M059J (cell line): ENCODE measurements around the gene GLTPD2. TPM values are rescaled to one million over a fixed set of nuclear protein-coding genes. Genes with fewer than 3 reads are reported as not detected.
"Not testable (repeated sequence)": the region's sequence is repeated elsewhere in the genome, so short reads cannot be mapped to it uniquely, and the experiment has no call there.

Experiments used
- DNase-seq: peaks from one replicate; pipeline ENCODE4 v3.0.0-alpha.2; 2012; ENCODE audit warnings: low read depth
- total RNA-seq: library from RNA; depleted of rRNA; stranded (reverse); fragments of >200 nt; shearing (Covaris generic); gene quantifications from 2 replicates; pipeline ENCODE4 v1.2.3, GENCODE V29; 2014

GLTPD2 gene
- total RNA-seq, 1 experiment from 2014 or later: not detected

DNA sequence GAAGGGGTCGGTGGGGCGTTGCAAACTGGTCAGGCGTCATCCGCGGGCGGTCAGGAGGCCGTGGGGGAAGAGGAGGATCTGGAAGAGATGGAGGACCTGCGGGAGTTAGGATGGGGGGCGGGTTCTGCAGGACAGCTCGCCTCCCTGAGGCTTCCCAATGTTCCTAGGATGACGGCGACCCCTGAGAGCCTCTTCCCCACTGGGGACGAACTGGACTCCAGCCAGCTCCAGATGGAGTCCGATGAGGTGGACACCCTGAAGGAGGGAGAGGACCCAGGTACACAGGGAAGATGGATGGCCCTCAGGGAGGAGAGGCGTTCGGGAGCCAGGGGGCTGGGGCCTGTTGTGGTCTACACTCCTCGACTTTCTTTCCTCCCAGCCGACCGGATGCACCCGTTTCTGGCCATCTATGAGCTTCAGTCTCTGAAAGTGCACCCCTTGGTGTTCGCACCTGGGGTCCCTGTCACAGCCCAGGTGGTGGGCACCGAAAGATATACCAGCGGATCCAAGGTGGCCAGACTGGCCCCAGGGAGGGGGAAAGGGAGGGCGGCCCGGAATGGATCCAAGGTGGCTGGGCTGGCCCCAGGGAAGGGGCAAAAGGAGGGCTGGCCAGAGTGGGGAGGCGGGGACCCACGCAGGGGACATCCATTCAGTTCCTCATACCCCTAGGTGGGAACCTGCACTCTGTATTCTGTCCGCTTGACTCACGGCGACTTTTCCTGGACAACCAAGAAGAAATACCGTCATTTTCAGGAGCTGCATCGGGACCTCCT, 19.0 kb downstream of the GLTPD2 start:
- no peak for DNase-seq

GRCh38 chr17:4808378-4808767, 19.6 kb downstream of the GLTPD2 start:
- DNase-seq: no peak

GRCh38 chr17:4810696-4811290, 22.0 kb downstream of the GLTPD2 start:
- DNase-seq: no peak

GRCh38 chr17:4811471-4811870, 22.7 kb downstream of the GLTPD2 start:
- DNase-seq: no peak

DNA sequence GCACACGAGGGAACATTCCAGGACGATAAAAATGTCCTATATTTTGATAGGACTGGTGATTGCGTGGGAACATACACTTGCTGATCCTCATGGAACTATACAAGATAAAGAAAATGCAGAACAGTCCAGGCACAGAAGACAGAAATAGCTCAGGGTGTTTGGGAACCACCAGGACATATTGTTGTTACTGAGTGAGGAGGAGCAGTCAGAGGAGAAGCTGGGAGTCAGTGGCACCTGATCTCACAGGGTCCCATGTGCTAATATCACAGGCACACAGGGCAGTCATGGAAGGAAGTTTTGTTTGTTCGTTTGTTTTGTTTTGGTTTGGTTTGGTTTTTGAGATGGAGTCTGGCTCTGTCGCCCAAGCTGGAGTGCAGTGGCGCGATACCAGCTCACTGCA, 23.9 kb downstream of the GLTPD2 start:
- no peak for DNase-seq

GRCh38 chr17:4815043-4815675, 26.4 kb downstream of the GLTPD2 start:
- DNase-seq: no peak

DNA sequence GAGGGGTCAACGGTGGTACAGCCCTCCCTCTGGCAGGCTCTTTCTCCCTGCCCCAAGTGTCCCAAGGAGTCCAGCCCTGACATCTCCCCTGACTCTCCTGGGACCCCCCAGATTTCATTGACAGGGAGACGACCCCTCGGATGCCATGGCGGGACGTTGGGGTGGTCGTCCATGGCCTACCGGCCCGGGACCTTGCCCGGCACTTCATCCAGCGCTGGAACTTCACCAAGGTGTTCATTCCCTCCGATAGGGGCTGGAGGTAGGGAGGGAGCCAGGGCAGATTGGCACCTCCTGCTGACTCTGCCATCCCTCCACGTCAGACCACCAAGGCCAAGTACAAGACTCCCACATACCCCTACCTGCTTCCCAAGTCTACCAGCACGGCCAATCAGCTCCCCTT, 28.1 kb downstream of the GLTPD2 start:
- DNase-seq: no peak

DNA sequence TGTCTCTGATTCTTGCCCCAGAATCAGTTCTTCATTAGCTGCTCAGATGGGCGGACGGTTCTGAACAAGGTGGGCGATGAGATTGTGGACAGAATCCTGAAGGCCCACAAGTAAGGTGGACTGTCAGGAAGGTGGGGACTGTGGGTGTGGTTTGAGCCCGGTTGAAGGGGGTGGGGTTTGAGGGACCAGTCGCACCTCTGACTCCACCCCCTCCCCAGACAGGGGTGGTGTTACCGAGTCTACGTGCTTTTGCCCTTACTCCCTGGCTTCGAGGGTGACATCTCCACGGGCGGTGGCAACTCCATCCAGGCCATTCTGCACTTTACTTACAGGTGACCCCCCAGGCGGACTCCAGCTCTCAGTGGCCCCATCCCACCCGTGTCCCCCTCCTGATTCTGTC, 29.5 kb downstream of the GLTPD2 start:
- no peak for DNase-seq

GRCh38 chr17:4822835-4823234, 34.1 kb downstream of the GLTPD2 start:
- no peak for DNase-seq

- no peak for DNase-seq
Observed at GRCh38 chr17:4823373-4824089, 34.8 kb downstream of the GLTPD2 start.

DNA sequence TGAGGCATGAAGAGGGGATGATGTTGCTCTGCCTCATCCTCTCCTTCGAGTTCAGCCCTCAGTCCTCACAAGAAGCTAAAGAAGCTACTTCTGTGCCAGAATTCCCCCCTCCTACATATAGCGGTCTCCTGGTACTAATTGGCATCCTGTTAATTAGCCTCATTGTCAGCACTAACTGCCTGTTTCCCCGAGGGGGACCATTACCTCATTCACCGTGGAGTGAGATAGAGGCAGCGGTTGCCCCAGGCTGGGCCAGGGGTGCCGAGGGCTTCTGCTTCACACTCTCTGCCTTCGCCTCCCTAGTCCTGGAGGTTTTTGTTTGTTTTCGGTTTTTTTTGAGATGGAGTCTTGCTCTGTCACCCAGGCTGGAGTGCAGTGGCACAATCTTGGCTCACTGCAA, 38.6 kb downstream of the GLTPD2 start:
- DNase-seq: no peak

- DNase-seq: not testable (repeated sequence)
Observed at GRCh38 chr17:4832829-4833177, 44.0 kb downstream of the GLTPD2 start.

GRCh38 chr17:4833178-4833940, 44.6 kb downstream of the GLTPD2 start, which contains the start of gene MINK1:
Gene MINK1 (plus strand): TSS chr17:4833340. CDS start chr17:4833584, 244 bp downstream.
- peak; percentile 88 for DNase-seq

DNA sequence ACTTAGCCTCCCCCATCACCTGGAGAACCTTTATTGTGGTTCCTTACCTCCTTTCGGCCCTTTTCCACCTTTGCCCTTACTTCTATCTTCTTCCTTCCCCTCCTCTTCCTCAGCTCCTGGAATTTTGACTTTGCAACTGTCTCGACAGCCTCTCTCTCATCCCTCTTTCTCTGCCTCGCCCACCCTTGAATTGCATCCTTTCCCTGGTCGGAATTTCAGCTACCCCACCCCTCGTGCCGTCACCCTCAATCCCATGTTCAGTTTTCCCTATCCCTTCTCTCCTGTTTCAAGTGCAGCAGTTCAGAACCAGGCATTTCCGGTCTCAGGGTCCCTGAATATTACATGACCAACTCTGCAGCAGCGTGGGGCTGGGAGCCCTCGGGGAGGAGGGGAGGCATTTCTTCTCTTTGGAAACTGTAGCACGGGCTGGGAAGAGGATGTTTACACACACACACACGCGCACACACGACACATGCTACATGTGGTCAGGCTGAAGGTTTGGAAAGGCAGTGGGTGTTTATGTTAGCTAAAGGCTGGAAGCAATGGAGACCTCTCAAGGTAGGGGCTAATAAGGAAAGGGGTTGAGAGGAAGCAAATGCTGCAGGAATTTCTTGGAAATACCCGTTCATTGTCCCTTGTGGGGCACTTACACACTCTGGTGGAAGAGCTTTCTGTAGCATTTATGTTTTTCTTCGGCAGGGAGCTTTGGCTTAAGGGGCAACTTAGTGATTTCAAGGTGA, 45.3 kb downstream of the GLTPD2 start:
- peak; percentile 59 for DNase-seq

DNA sequence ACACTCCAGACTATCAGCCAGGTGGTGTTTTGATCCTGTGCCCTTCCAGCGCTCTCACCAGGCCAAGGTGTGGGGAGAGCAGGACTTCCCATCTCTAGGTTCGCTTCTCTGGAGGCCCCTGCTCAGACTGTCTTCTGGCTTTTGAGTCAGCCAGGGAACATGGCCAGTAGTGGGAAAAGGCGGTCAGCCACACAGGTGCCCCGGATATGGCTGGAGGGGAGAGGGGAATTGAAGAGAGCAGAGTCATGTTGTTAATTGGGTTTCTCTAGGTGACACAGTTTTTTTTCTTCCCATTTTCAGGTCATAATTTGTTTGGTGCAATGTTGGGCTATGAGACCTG, 45.9 kb downstream of the GLTPD2 start:
- DNase-seq: no peak

DNA sequence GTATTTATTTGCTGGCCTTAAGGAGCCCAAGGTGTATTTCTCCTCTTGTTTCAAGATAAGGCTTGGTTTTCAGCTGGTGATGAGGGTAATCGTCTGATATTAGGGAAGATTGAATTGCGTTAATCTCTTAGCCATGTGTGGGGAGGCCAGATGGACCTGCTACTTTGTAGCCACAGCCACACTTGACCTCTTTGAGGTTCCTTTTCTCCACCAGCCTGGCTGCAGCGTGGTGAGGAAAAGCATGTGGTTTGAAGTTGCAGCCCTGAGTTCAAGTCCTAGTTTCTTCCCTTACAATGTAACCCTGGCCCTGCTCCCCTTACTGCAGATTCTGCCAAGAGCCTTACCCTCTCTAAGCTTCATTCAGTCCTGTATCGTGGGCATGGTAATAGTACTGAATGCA, 47.5 kb downstream of the GLTPD2 start:
- DNase-seq: no peak

- DNase-seq: no peak
Observed at GRCh38 chr17:4837471-4838308, 48.9 kb downstream of the GLTPD2 start.

DNA sequence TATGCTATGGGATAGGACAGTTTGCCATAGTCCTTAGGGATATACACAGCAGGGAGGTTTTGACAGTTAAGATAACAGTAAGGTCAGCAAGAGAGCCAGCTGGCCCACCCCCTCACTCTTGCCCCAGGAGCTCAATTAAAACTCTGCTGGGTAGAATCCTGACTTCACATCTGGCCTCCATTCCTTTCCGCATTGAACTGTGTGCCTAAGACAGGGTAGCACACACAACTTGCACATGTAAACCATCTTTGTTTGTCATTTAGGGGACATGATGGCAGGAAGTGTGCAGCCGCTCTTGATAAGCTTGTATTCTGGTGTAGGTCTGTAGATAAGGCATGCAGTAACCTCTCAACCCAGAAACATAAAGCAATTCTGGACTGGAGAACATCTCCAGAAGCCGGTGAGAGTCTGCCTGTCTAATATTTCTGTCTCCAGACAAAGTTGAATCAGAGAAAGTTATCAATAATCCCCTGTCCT, 49.6 kb downstream of the GLTPD2 start:
- DNase-seq: no peak

DNA sequence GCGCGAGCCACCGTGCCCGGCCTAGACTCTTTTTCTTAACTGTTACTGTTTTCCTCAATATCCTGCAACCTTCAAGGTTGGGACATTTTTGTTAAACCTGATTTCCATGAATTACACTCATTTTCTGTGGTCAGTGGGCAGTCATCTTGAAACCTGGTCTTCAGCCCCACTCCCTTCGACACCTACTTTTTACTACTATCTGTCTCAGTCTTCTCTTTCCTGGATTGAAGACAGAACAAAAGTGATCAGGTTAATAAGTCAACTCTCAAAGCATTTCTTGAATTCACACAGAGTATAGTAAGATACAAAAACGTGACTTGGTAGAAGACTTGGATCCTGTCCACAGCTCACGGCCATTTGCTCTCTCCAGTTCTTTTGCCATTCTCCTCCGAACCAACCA, 50.5 kb downstream of the GLTPD2 start:
- no peak for DNase-seq
